Measurements from ENCODE around the gene SMCP.

The SMCP gene

GRCh38 chr1:152907686-152908601, 29.8 kb downstream of the SMCP start, which contains the start of gene IVL:
Gene IVL, plus strand, starts transcription at chr1:152908546. Its CDS starts 1,252 bp downstream, at chr1:152909798.
- Histone ChIP-seq H3K4me1 (ENCODE audit: control insufficient read depth in 2 of 2, insufficient read depth in 2 of 2, low read length in 2 of 2) (no peaks in the 10 kb centered on the region), H3K9me3 (ENCODE audit: control insufficient read depth in 2 of 2, low read length in 2 of 2) (no peaks in the 10 kb centered on the region), H3K27ac (ENCODE audit: low read depth in 2 of 2, low read length in 2 of 2) (no peak within 1 kb of the TSS), H3K9ac (ENCODE audit: low read depth in 1 of 2, low read length in 2 of 2) (no peak within 1 kb of the TSS), H3K4me3 (ENCODE audit: low read length in 2 of 2) (no peak within 1 kb of the TSS), H3K27me3 (ENCODE audit: control insufficient read depth in 2 of 2, insufficient read depth in 2 of 2, low read length in 2 of 2) (no peaks in the 10 kb centered on the region), H3K36me3 (ENCODE audit: control insufficient read depth in 2 of 2, insufficient read depth in 2 of 2, low read length in 2 of 2) (no peaks in the 10 kb centered on the region)

GRCh38 chr1:152909206-152909605, 31.1 kb downstream of the SMCP start:
- Histone ChIP-seq H3K36me3 (ENCODE audit: control insufficient read depth in 2 of 2, insufficient read depth in 2 of 2, low read length in 2 of 2) (no peaks in the 10 kb centered on the region), H3K4me1 (ENCODE audit: control insufficient read depth in 2 of 2, insufficient read depth in 2 of 2, low read length in 2 of 2) (no peaks in the 10 kb centered on the region), H3K27ac (ENCODE audit: low read depth in 2 of 2, low read length in 2 of 2) (no peak overlapping the region), H3K9ac (ENCODE audit: low read depth in 1 of 2, low read length in 2 of 2) (no peak overlapping the region), H3K9me3 (ENCODE audit: control insufficient read depth in 2 of 2, low read length in 2 of 2) (no peaks in the 10 kb centered on the region), H3K4me3 (ENCODE audit: low read length in 2 of 2) (no peak overlapping the region), H3K27me3 (ENCODE audit: control insufficient read depth in 2 of 2, insufficient read depth in 2 of 2, low read length in 2 of 2) (no peaks in the 10 kb centered on the region)

GRCh38 chr1:152912471-152912870, 34.3 kb downstream of the SMCP start:
- Histone ChIP-seq H3K27ac (ENCODE audit: low read depth in 2 of 2, low read length in 2 of 2) (no peak overlapping the region), H3K36me3 (ENCODE audit: control insufficient read depth in 2 of 2, insufficient read depth in 2 of 2, low read length in 2 of 2) (no peaks in the 10 kb centered on the region), H3K9me3 (ENCODE audit: control insufficient read depth in 2 of 2, low read length in 2 of 2) (no peaks in the 10 kb centered on the region), H3K9ac (ENCODE audit: low read depth in 1 of 2, low read length in 2 of 2) (no peak overlapping the region), H3K27me3 (ENCODE audit: control insufficient read depth in 2 of 2, insufficient read depth in 2 of 2, low read length in 2 of 2) (no peaks in the 10 kb centered on the region), H3K4me1 (ENCODE audit: control insufficient read depth in 2 of 2, insufficient read depth in 2 of 2, low read length in 2 of 2) (no peaks in the 10 kb centered on the region), H3K4me3 (ENCODE audit: low read length in 2 of 2) (no peak overlapping the region)

GRCh38 chr1:152912900-152913299, 34.8 kb downstream of the SMCP start:
- Histone ChIP-seq H3K27me3 (ENCODE audit: control insufficient read depth in 2 of 2, insufficient read depth in 2 of 2, low read length in 2 of 2) (no peaks in the 10 kb centered on the region), H3K9ac (ENCODE audit: low read depth in 1 of 2, low read length in 2 of 2) (no peak overlapping the region), H3K4me1 (ENCODE audit: control insufficient read depth in 2 of 2, insufficient read depth in 2 of 2, low read length in 2 of 2) (no peaks in the 10 kb centered on the region), H3K36me3 (ENCODE audit: control insufficient read depth in 2 of 2, insufficient read depth in 2 of 2, low read length in 2 of 2) (no peaks in the 10 kb centered on the region), H3K27ac (ENCODE audit: low read depth in 2 of 2, low read length in 2 of 2) (no peak overlapping the region), H3K9me3 (ENCODE audit: control insufficient read depth in 2 of 2, low read length in 2 of 2) (no peaks in the 10 kb centered on the region), H3K4me3 (ENCODE audit: low read length in 2 of 2) (no peak overlapping the region)

GRCh38 chr1:152917794-152918193, 39.7 kb downstream of the SMCP start:
- Histone ChIP-seq H3K9me3 (ENCODE audit: control insufficient read depth in 2 of 2, low read length in 2 of 2) (no peaks in the 10 kb centered on the region), H3K36me3 (ENCODE audit: control insufficient read depth in 2 of 2, insufficient read depth in 2 of 2, low read length in 2 of 2) (no peaks in the 10 kb centered on the region), H3K27me3 (ENCODE audit: control insufficient read depth in 2 of 2, insufficient read depth in 2 of 2, low read length in 2 of 2) (no peaks in the 10 kb centered on the region), H3K27ac (ENCODE audit: low read depth in 2 of 2, low read length in 2 of 2) (no peak overlapping the region), H3K9ac (ENCODE audit: low read depth in 1 of 2, low read length in 2 of 2) (no peak overlapping the region), H3K4me1 (ENCODE audit: control insufficient read depth in 2 of 2, insufficient read depth in 2 of 2, low read length in 2 of 2) (no peaks in the 10 kb centered on the region), H3K4me3 (ENCODE audit: low read length in 2 of 2) (no peak overlapping the region)

- no peaks in the 10 kb centered on the region for H3K27me3 ChIP-seq (ENCODE audit: control insufficient read depth in 2 of 2, insufficient read depth in 2 of 2, low read length in 2 of 2)
- no peaks in the 10 kb centered on the region for H3K36me3 ChIP-seq (ENCODE audit: control insufficient read depth in 2 of 2, insufficient read depth in 2 of 2, low read length in 2 of 2)
- no peaks in the 10 kb centered on the region for H3K4me1 ChIP-seq (ENCODE audit: control insufficient read depth in 2 of 2, insufficient read depth in 2 of 2, low read length in 2 of 2)
- no peak overlapping the region for H3K9ac ChIP-seq (ENCODE audit: low read depth in 1 of 2, low read length in 2 of 2)
- no peak overlapping the region for H3K27ac ChIP-seq (ENCODE audit: low read depth in 2 of 2, low read length in 2 of 2)
- no peaks in the 10 kb centered on the region for H3K9me3 ChIP-seq (ENCODE audit: control insufficient read depth in 2 of 2, low read length in 2 of 2)
- no peak overlapping the region for H3K4me3 ChIP-seq (ENCODE audit: low read length in 2 of 2)
Observed at GRCh38 chr1:152919071-152919470, 40.9 kb downstream of the SMCP start.

GRCh38 chr1:152924191-152924590, 46.1 kb downstream of the SMCP start:
- Histone ChIP-seq H3K27ac (ENCODE audit: low read depth in 2 of 2, low read length in 2 of 2) (no peak overlapping the region), H3K27me3 (ENCODE audit: control insufficient read depth in 2 of 2, insufficient read depth in 2 of 2, low read length in 2 of 2) (no peaks in the 10 kb centered on the region), H3K4me1 (ENCODE audit: control insufficient read depth in 2 of 2, insufficient read depth in 2 of 2, low read length in 2 of 2) (no peaks in the 10 kb centered on the region), H3K4me3 (ENCODE audit: low read length in 2 of 2) (no peak overlapping the region), H3K9me3 (ENCODE audit: control insufficient read depth in 2 of 2, low read length in 2 of 2) (no peaks in the 10 kb centered on the region), H3K9ac (ENCODE audit: low read depth in 1 of 2, low read length in 2 of 2) (no peak overlapping the region), H3K36me3 (ENCODE audit: control insufficient read depth in 2 of 2, insufficient read depth in 2 of 2, low read length in 2 of 2) (no peaks in the 10 kb centered on the region)

GRCh38 chr1:152926091-152926490, 48.0 kb downstream of the SMCP start:
- Histone ChIP-seq H3K9ac (ENCODE audit: low read depth in 1 of 2, low read length in 2 of 2) (no peak overlapping the region), H3K9me3 (ENCODE audit: control insufficient read depth in 2 of 2, low read length in 2 of 2) (no peaks in the 10 kb centered on the region), H3K4me3 (ENCODE audit: low read length in 2 of 2) (no peak overlapping the region), H3K27ac (ENCODE audit: low read depth in 2 of 2, low read length in 2 of 2) (no peak overlapping the region), H3K36me3 (ENCODE audit: control insufficient read depth in 2 of 2, insufficient read depth in 2 of 2, low read length in 2 of 2) (no peaks in the 10 kb centered on the region), H3K27me3 (ENCODE audit: control insufficient read depth in 2 of 2, insufficient read depth in 2 of 2, low read length in 2 of 2) (no peaks in the 10 kb centered on the region), H3K4me1 (ENCODE audit: control insufficient read depth in 2 of 2, insufficient read depth in 2 of 2, low read length in 2 of 2) (no peaks in the 10 kb centered on the region)

- H3K4me3 ChIP-seq (ENCODE audit: low read length in 2 of 2) = no peak overlapping the region
- H3K36me3 ChIP-seq (ENCODE audit: control insufficient read depth in 2 of 2, insufficient read depth in 2 of 2, low read length in 2 of 2) = no peaks in the 10 kb centered on the region
- H3K9me3 ChIP-seq (ENCODE audit: control insufficient read depth in 2 of 2, low read length in 2 of 2) = no peaks in the 10 kb centered on the region
- H3K27ac ChIP-seq (ENCODE audit: low read depth in 2 of 2, low read length in 2 of 2) = no peak overlapping the region
- H3K9ac ChIP-seq (ENCODE audit: low read depth in 1 of 2, low read length in 2 of 2) = no peak overlapping the region
- H3K27me3 ChIP-seq (ENCODE audit: control insufficient read depth in 2 of 2, insufficient read depth in 2 of 2, low read length in 2 of 2) = no peaks in the 10 kb centered on the region
- no peaks in the 10 kb centered on the region for H3K4me1 ChIP-seq (ENCODE audit: control insufficient read depth in 2 of 2, insufficient read depth in 2 of 2, low read length in 2 of 2)
Observed at GRCh38 chr1:152928671-152929070, 50.5 kb downstream of the SMCP start.

- Histone ChIP-seq H3K4me3 (ENCODE audit: low read length in 2 of 2) (no peak overlapping the region), H3K4me1 (ENCODE audit: control insufficient read depth in 2 of 2, insufficient read depth in 2 of 2, low read length in 2 of 2) (no peaks in the 10 kb centered on the region), H3K36me3 (ENCODE audit: control insufficient read depth in 2 of 2, insufficient read depth in 2 of 2, low read length in 2 of 2) (no peaks in the 10 kb centered on the region), H3K9ac (ENCODE audit: low read depth in 1 of 2, low read length in 2 of 2) (no peak overlapping the region), H3K27ac (ENCODE audit: low read depth in 2 of 2, low read length in 2 of 2) (no peak overlapping the region), H3K9me3 (ENCODE audit: control insufficient read depth in 2 of 2, low read length in 2 of 2) (no peaks in the 10 kb centered on the region), H3K27me3 (ENCODE audit: control insufficient read depth in 2 of 2, insufficient read depth in 2 of 2, low read length in 2 of 2) (no peaks in the 10 kb centered on the region)
Observed at GRCh38 chr1:152932170-152932811, 54.2 kb downstream of the SMCP start.
